H9 (cell line): ENCODE data around the gene GSTO2. TPM values are rescaled to one million over a fixed set of nuclear protein-coding genes. Genes with fewer than 3 reads are reported as not detected.
A peak's percentile ranks its signal among the peaks of the same experiment; 100 is the strongest.

Source experiments
- DNase-seq: peaks from one replicate; pipeline ENCODE4 v3.0.0-alpha.2; 2017
- H2AFZ ChIP-seq: one replicate; pipeline ENCODE4 v1.6.1; 2013; ENCODE audit warnings: mild to moderate bottlenecking, low read length, control low read depth, moderate library complexity
- H2AK5ac ChIP-seq: 2 replicates; pipeline ENCODE4 v1.6.1; 2013; ENCODE audit warnings: low read length, control low read depth, mixed read lengths; ENCODE audit not compliant: insufficient read length
- H2BK120ac ChIP-seq: one replicate; pipeline ENCODE4 v1.6.1; 2013; ENCODE audit warnings: low read depth, mild to moderate bottlenecking, low read length, control low read depth, inconsistent platforms; ENCODE audit not compliant: poor library complexity, severe bottlenecking
- H2BK12ac ChIP-seq: 2 replicates; pipeline ENCODE4 v1.6.1; 2013; ENCODE audit warnings: low read length, control low read depth, mixed read lengths, low read depth; ENCODE audit not compliant: insufficient read length
- H2BK15ac ChIP-seq: 2 replicates; pipeline ENCODE4 v1.6.1; 2013; ENCODE audit warnings: low read depth, low read length, control low read depth
- H2BK20ac ChIP-seq: one replicate; pipeline ENCODE4 v1.6.1; 2013; ENCODE audit warnings: low read depth, mild to moderate bottlenecking, low read length, control low read depth, inconsistent platforms; ENCODE audit not compliant: poor library complexity, severe bottlenecking
- H2BK5ac ChIP-seq: 2 replicates; pipeline ENCODE4 v1.6.1; 2013; ENCODE audit warnings: low read length, control low read depth, mixed read lengths; ENCODE audit not compliant: insufficient read length
- H3K14ac ChIP-seq: 2 replicates; pipeline ENCODE4 v1.6.1; 2013; ENCODE audit warnings: low read length, control low read depth; ENCODE audit not compliant: insufficient read depth
- H3K18ac ChIP-seq: 2 replicates; pipeline ENCODE4 v1.6.1; 2013; ENCODE audit warnings: low read depth, mild to moderate bottlenecking, mixed read lengths, low read length, control low read depth; ENCODE audit not compliant: insufficient read length
- H3K23ac ChIP-seq: 2 replicates; pipeline ENCODE4 v1.6.1; 2013; ENCODE audit warnings: low read length, control low read depth, mixed read lengths, low read depth; ENCODE audit not compliant: insufficient read length
- H3K23me2 ChIP-seq: 2 replicates; pipeline ENCODE4 v1.6.1; 2013; ENCODE audit warnings: low read depth, mild to moderate bottlenecking, mixed read lengths, low read length, control low read depth; ENCODE audit not compliant: insufficient read length, poor library complexity, severe bottlenecking
- H3K27ac ChIP-seq: 2 replicates; pipeline ENCODE4 v1.5.1; 2013; ENCODE audit warnings: low read length, control low read depth, mixed read lengths, low read depth; ENCODE audit not compliant: insufficient read length
- H3K27me3 ChIP-seq: 2 replicates; pipeline ENCODE4 v1.6.1; 2013; ENCODE audit warnings: low read length, control low read depth, inconsistent platforms; ENCODE audit not compliant: insufficient read depth
- H3K4ac ChIP-seq: 2 replicates; pipeline ENCODE4 v1.6.1; 2013; ENCODE audit warnings: low read depth, mild to moderate bottlenecking, control low read depth, inconsistent platforms, low read length, moderate library complexity
- H3K4me1 ChIP-seq: 2 replicates; pipeline ENCODE4 v1.6.1; 2013; ENCODE audit warnings: low read length, control low read depth, inconsistent platforms; ENCODE audit not compliant: insufficient read depth
- H3K4me2 ChIP-seq: 2 replicates; pipeline ENCODE4 v1.6.1; 2013; ENCODE audit warnings: low read length, control low read depth, mixed read lengths; ENCODE audit not compliant: insufficient read length, insufficient read depth
- H3K56ac ChIP-seq: 2 replicates; pipeline ENCODE4 v1.6.1; 2013; ENCODE audit warnings: low read depth, mild to moderate bottlenecking, mixed read lengths, low read length, control low read depth; ENCODE audit not compliant: insufficient read length
- H3K79me1 ChIP-seq: 2 replicates; pipeline ENCODE4 v1.6.1; 2013; ENCODE audit warnings: low read depth, mild to moderate bottlenecking, moderate library complexity, low read length, control low read depth, inconsistent platforms; ENCODE audit not compliant: insufficient read depth, poor library complexity, severe bottlenecking
- H3K79me2 ChIP-seq: 2 replicates; pipeline ENCODE4 v1.6.1; 2013; ENCODE audit warnings: low read length, control low read depth, inconsistent platforms; ENCODE audit not compliant: insufficient read depth
- H3K9ac ChIP-seq: 2 replicates; pipeline ENCODE4 v1.6.1; 2013; ENCODE audit warnings: low read length, control low read depth, mixed read lengths; ENCODE audit not compliant: insufficient read length; ENCODE audit errors: extremely low read depth
- H3K9me3 ChIP-seq: one replicate; pipeline ENCODE4 v1.6.1; 2013; ENCODE audit warnings: low read depth, low read length, inconsistent platforms; ENCODE audit not compliant: control insufficient read depth
- H3T11ph ChIP-seq: one replicate; pipeline ENCODE4 v1.6.1; 2013; ENCODE audit warnings: mild to moderate bottlenecking, low read length, control low read depth, inconsistent platforms
- H4K20me1 ChIP-seq: one replicate; pipeline ENCODE4 v1.6.1; 2013; ENCODE audit not compliant: control insufficient read depth, insufficient read length, insufficient read depth
- H4K5ac ChIP-seq: 2 replicates; pipeline ENCODE4 v1.6.1; 2013; ENCODE audit warnings: low read depth, mild to moderate bottlenecking, mixed read lengths, low read length, control low read depth; ENCODE audit not compliant: insufficient read length
- H4K8ac ChIP-seq: replicated peaks from 2 replicates; pipeline ENCODE4 v1.6.1; 2013; ENCODE audit warnings: low read length, control low read depth, mixed read lengths, low read depth; ENCODE audit not compliant: insufficient read length
- H4K91ac ChIP-seq: 2 replicates; pipeline ENCODE4 v1.6.1; 2013; ENCODE audit warnings: low read depth, mild to moderate bottlenecking, moderate library complexity, mixed read lengths, low read length, control low read depth; ENCODE audit not compliant: insufficient read length
- H3K27ac Mint-ChIP-seq, 3 experiments: 2 replicates in 2 of 3; 3 replicates in 1 of 3; pipeline ENCODE4 v1.8.0; 2020 to 2021; ENCODE audit warnings: mixed read lengths in 3 of 3, mild to moderate bottlenecking in 1 of 3, moderate library complexity in 1 of 3
- H3K27me3 Mint-ChIP-seq: 2 replicates; pipeline ENCODE4 v1.8.0; 2021; ENCODE audit warnings: low read depth, mild to moderate bottlenecking, moderate library complexity, mixed read lengths
- H3K36me3 Mint-ChIP-seq, 3 experiments: 2 replicates in 2 of 3; 3 replicates in 1 of 3; pipeline ENCODE4 v1.8.0; 2020 to 2021; ENCODE audit warnings: low read depth in 3 of 3, mixed read lengths in 3 of 3; ENCODE audit not compliant: insufficient read depth in 1 of 3
- H3K4me1 Mint-ChIP-seq, 2 experiments: 2 replicates each; pipeline ENCODE4 v1.8.0; 2020; ENCODE audit warnings: mixed read lengths in 2 of 2
- H3K4me3 Mint-ChIP-seq, 2 experiments: 2 replicates in 1 of 2; 3 replicates in 1 of 2; pipeline ENCODE4 v1.8.0; 2020 to 2021; ENCODE audit warnings: mild to moderate bottlenecking in 2 of 2, mixed read lengths in 2 of 2, moderate library complexity in 1 of 2
- H3K9me3 Mint-ChIP-seq, 2 experiments: 2 replicates in 1 of 2; 3 replicates in 1 of 2; pipeline ENCODE4 v1.8.0; 2020; ENCODE audit warnings: mild to moderate bottlenecking in 2 of 2, mixed read lengths in 2 of 2, moderate library complexity in 1 of 2
- CTCF ChIP-seq: fragments of 200-600 bp; sonication (generic); conservative IDR thresholded peaks from 3 replicates; pipeline ENCODE4 v1.8.0; 2021; ENCODE audit warnings: antibody characterized with exemption, mild to moderate bottlenecking
- WGBS: extraction: QIAGEN DNeasy Blood & Tissue Kit; methylation state at CpG from one replicate; pipeline ENCODE4 v1.1.7; 2013; ENCODE audit warnings: missing lambda C conversion rate, low lambda C conversion rate, mixed read lengths; ENCODE audit not compliant: insufficient read length; ENCODE audit errors: extremely low coverage; 5-methylcytosine and 5-hydroxymethylcytosine counted together
- total RNA-seq: library from RNA; stranded (reverse); gene quantifications from 2 replicates; pipeline ENCODE4 v1.2.1, GENCODE V29; 2021

GSTO2 gene
- total RNA-seq, 1 experiment from 2014 or later = 14.5 TPM

- Histone ChIP-seq H2BK5ac (no peak overlapping the region), H3T11ph (no peak overlapping the region), H3K56ac (no peak overlapping the region), H3K14ac (no peak overlapping the region), H4K91ac (no peak overlapping the region), H4K8ac (no peak overlapping the region), H2BK120ac (no peak overlapping the region), H3K79me2 (peaks cover 16% of the 10 kb centered on the region; the same call in 1 of the 2 replicates), H3K23ac (no peak overlapping the region), H3K27me3 (no peaks in the 10 kb centered on the region), H3K18ac (no peak overlapping the region), H3K9me3 (no peaks in the 10 kb centered on the region), H3K4ac (no peak overlapping the region), H4K5ac (no peak overlapping the region), H4K20me1 (no peaks in the 10 kb centered on the region), H2AFZ (no peak overlapping the region), H2AK5ac (no peak overlapping the region), H3K27ac (no peak overlapping the region), H2BK20ac (no peak overlapping the region), H3K79me1 (no peaks in the 10 kb centered on the region), H2BK12ac (no peak overlapping the region), H2BK15ac (no peak overlapping the region), H3K4me2 (no peak overlapping the region), H3K4me1 (peaks cover 10% of the 10 kb centered on the region), H3K9ac (no peak overlapping the region), H3K23me2 (no peaks in the 10 kb centered on the region)
- DNase-seq = no peak
- Mint-ChIP-seq H3K36me3 (peaks cover 25 to 52% (median 39%) of the 10 kb centered on the region in 3 experiments; a peak in 6 of 7 replicates), H3K27me3 (no peaks in the 10 kb centered on the region), H3K4me1 (peaks cover 38 to 41% of the 10 kb centered on the region in 2 experiments), H3K9me3 (no peaks in the 10 kb centered on the region), H3K4me3 (no peak overlapping the region), H3K27ac (peak overlapping the region; percentile 0 to 11 (median 4); a peak in 4 of 7 replicates)
- WGBS = no CpG with 5 or more reads among the region's 9 CpGs
- no peak for TF ChIP-seq CTCF
Observed at GRCh38 chr10:104316321-104317099, 47.5 kb downstream of the GSTO2 start.
